GM21786 (cell line): ENCODE data around the gene SNN.

Experiments
- ATAC-seq: cut with Tn5 transposase; IDR thresholded peaks from one replicate; pipeline ENCODE4 v1.9.1; 2021; ENCODE audit not compliant: unreplicated experiment

The SNN gene

DNA sequence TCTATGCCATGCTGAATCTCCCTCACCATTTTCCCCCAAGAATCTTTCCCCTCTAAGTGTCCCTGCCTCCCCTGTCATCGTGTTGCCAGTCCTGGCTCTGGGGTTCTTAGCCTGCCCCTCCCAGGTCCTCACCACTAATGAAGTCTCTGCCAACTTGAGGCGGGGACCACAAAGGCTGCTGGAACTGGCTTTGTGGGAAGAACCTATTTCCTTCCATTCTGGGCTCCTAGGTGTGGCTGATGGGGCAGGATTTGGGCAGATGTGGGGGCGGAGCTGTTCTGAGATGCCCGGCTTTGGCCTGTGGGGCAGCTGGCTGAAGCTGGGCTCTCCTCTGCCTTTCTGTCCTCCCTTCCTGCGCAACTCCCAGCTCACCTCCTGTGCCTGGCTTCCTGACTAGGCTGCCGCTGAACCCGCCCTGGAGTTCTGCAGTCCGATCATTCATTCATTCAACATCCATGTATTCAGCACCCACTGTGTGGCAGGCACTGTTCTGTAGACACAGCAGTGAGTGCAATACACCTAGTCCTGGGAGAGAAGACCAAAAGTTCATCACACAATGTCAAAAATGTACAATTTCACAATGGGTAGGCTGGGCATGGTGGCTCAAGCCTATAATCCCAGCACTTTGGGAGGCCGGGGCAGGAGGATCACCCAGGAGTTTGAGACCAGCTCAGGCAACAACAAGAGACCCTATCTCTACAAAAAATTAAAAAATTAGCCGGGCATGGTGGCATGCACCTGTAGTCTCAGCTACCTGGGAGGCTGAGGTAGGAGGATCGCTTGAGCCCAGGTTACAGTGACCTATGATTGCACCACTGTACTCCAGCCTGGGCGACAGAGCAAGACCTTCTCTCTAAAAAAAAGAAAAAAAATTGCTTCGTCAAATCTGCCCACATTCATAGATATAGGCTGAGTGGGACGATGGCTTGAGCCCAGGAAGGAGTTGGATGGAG, 1.9 kb upstream of the SNN start:
- ATAC-seq, result no peak

GRCh38 chr16:11667221-11667823, 933 bp upstream of the SNN start:
- ATAC-seq, result no peak

DNA sequence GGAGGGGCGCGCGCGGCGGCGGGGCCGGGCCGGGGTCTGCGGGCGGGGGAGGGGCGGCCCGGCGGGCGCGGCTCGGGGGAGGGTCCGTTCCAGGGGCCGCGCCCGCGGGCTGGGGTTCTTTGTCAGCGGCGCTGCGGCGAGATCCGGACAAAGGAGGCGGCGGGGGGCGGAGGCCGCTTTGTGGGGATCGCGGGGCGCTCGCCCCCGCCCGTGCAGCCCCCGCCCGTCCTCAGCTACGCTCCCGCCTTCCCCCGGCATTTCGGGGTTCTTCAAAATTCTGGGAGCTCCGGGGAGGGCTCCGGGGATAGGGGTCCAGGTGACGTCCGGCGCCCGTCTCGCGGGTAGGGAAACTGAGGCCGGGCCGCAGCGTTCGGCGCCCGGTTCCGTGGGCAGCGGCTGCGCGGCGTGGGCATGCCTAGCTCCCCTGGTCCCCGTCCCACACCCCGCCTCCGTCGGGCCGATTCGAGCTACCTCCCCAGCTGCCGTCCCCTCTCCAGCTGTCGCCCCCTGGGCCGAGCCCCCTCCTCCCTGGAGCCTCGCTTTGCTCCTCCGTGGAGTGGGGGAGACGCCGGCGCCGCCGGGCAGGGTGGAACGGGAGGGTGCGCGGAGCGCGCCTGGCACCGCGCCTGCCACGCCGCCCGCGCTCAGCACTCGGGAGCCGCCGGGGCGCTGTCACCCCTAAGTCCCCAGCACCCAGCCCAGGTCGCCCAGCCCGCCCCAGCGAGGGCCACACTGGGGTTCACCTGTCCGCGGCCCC, 546 bp downstream of the SNN start:
- ATAC-seq, result no peak

- no peak for ATAC-seq
These were observed 1.3 kb downstream of the SNN start for GRCh38 chr16:11669380-11670146.

- peak; percentile 48 for ATAC-seq
These were observed 2.2 kb downstream of the SNN start for GRCh38 chr16:11670171-11671131.

- no peak for ATAC-seq
These were observed 3.0 kb downstream of the SNN start for GRCh38 chr16:11671271-11671670.

DNA sequence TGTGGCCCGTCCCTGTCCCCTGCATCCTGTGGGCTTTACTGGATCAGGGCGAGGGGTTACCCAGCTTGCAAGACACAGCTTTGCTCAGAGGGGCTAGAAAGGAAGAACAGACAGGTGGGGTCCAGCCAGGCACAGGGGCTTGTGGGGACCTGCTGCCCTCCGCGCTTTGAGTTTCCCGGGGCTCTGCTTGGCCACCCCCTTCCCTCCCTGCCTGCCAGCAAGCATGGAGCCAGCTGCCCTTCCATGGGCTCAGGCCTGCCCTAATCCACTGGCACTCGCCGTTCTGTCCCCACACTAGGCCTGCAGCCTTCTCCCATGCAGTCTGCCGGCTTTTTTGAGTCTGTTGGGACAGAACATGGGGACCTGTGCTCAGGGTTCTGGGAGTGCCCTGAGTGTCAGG, 3.4 kb downstream of the SNN start:
- ATAC-seq, result no peak

DNA sequence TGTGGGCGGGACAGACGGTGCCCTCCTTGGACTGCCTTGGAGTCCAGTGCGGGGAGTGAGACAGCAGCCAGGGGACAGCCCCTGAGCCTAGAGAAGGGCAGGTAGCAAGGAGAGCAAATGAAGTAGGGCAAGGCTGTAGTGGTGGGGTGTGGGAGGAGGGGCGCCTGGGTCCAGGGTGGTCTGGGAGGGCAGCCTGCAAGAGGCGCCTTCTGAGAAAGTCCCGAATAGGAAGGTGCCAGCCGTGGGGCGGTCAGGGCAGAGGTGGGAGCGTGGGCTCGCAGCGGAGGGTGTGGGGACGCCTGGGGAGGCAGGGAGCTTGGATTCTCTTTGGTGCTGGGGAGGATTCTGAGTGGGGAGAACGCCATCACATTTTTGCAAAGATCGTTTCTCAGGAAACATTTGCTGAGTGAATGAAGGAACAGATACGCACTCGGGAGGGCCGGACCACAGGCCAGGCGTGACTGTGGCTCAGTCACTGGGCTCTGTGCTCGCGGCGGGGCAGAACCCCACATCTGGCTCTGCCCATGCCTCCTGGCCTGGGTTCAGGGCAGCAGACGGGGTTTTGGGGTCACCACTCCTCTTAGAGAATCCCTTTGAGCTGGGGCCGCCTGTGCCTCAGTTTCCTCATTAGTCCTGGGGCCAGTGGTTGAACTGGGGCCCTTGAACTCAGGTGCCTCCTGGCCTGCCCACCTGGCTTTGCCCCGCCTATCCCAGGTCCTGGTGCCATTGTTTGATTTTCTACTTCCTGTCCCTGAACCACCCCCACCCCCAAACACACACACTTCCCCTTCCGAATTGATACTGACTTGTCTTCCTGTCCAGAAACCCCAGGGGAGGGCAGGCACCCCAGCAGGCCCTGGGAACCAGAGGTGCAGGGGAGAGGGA, 4.2 kb downstream of the SNN start:
- no peak for ATAC-seq

DNA sequence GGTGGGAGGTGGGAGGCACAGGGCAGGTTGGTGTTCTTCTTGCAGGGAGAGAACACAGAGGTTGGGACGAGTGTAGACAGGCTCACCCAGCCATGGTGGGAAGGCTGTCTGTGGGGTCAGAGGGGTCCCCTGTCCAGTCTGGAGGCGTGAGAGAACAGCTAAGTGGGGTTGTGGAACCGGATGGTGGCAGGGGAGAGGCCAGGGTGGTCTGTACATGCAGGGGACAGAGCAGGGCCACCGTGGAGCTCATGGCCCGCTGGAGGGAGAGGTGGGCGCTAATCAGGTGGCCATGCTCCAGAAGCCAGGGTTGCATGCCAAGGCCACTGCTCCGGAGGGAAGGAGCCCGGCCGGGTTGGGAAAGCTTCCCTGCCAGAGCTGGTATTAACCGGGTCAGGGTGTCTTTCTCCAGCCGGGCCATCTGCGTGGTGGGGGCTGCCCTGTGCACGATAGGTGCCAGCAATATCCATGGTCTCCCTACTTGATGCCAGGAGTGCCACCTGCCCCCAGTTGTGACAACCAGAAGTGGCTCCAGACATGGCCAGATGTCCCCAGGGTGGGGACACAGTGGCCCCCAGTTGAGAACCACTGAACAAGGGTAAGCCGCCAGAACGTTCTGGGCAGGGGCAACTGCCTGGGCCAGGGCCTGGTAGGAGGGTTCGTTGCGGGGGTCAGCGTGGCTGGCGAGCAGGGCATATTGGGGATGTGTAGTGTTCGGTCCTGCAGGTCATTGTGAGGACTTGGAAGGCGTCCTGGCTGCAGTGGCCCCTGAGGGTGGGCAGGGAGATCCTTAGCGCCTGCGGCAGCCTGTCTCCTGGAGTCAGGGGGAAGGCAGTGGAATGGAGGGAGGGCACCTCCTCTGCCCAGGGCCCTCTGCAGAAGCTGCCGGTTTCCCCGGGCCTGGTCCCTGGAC, 5.1 kb downstream of the SNN start:
- no peak for ATAC-seq

DNA sequence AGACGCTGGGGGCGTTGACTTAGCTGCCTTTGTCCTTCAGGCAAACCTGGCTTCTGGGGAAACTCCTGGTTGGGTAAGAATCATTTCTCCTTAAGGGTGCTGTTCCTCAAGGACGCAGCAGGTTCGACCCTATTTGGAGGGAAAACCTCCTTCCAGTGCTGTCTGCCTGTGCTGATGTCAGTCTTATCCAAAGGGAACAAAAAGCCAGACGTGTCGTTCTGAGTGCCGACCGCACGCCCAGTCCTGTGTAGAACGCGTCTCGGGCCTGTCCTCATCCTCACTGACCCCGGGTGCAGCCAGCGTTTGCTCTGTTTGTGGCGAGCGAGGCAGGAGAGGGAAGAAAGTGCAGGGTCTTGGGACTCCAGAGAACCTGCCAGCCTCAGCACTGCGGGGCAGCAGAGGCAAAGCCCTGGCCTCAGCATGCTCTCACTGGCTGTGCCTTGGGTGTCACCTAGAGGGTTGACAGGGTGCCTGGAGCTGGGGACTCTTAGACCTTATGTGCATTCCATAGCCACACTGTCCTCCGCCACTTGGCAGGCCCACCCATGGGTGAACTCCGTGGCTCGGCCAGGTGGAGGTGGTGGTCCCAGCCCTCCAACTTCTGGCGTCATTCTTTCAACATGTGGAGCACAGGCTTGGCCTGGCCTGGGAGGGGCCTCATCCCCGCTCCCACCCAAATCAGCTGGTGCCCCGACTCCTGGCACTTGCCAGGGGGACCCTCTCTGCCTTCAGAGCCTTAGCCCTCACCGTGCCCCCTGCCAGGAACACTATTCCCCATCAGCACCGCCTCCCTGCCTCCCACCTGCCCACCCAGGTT, 6.0 kb downstream of the SNN start:
- ATAC-seq, result no peak

GRCh38 chr16:11674818-11675560, 6.7 kb downstream of the SNN start:
- no peak for ATAC-seq

DNA sequence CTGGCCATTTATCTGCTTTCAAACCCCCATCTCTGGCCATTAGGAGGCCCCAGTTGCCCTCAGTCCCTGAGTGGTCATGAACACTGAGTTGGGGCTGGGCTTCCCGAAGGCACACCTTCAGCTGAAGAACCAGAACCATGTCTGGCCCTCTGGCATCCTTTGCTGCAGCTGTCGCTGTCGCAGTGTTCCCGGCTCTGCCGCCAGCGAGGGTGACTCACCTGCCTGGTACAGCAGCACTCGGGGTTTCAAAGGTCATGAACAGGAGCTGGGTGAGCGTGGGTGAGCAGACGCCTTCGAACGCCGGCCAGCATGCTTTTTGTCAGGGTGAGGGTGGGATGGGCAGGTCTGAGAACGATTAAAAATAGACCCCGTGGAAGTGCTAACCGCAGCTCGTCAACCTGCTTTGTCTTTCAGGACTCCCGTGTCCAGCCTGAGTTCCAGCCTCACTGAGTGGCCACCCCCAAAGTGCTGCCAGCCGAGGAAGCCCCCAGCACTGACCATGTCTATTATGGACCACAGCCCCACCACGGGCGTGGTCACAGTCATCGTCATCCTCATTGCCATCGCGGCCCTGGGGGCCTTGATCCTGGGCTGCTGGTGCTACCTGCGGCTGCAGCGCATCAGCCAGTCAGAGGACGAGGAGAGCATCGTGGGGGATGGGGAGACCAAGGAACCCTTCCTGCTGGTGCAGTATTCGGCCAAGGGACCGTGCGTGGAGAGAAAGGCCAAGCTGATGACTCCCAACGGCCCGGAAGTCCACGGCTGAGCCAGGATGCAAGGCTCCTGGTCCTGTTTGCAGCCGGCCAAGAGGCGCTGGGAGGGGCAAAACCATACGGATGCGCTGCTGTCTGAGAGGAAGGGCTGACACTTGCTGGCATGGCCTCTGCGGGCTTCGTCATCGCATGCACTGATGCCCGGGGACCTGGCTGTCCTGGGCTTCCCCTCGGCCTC, 7.6 kb downstream of the SNN start:
- no peak for ATAC-seq

- ATAC-seq, result no peak
These were observed 8.5 kb downstream of the SNN start for GRCh38 chr16:11676799-11677198.

- no peak for ATAC-seq
These were observed 9.2 kb downstream of the SNN start for GRCh38 chr16:11677451-11677951.
